K562 treated with DMSO at 1 percent for 48 hours (cell line): Measurements from ENCODE around the gene SSC4D. TPM values are rescaled to one million over a fixed set of nuclear protein-coding genes. Genes with fewer than 3 reads are reported as not detected.

Experiments
- total RNA-seq: library from RNA; unstranded; fragments of 300-600 nt; gene quantifications from 2 replicates; pipeline ENCODE4 v1.2.3, GENCODE V29; 2022; ENCODE audit warnings: low replicate concordance; ENCODE audit errors: extremely low read depth

The SSC4D gene
- not detected in 2 replicates for total RNA-seq

GRCh38 chr7:76409537-76409936 lies at the start of gene SSC4D:
SSC4D (minus strand) TSS chr7:76409697; CDS start chr7:76404439, 5,258 bp downstream.

GRCh38 chr7:76424413-76425111 lies 15.1 kb upstream of the SSC4D start, which contains the start of gene ZP3:
ZP3 (plus strand) TSS chr7:76424950; CDS start chr7:76424965, 15 bp downstream.

GRCh38 chr7:76358481-76359110 lies 50.9 kb downstream of the SSC4D start, which contains the start of gene YWHAG:
YWHAG (minus strand) TSS chr7:76358991; CDS start chr7:76358808, 183 bp downstream.

Other genes with a start within 250 kb of the SSC4D start
- gene SRRM3, start 207.8 kb downstream of the SSC4D start, total RNA-seq = not detected in 2 replicates
- gene HSPB1, start 107.0 kb downstream of the SSC4D start, total RNA-seq = 595 TPM in 1 of 2 replicates, not detected in the other
- 130 TPM in 1 of 2 replicates, not detected in the other for gene YWHAG, start 50.7 kb downstream of the SSC4D start, total RNA-seq
- gene ZP3, start 15.3 kb upstream of the SSC4D start, total RNA-seq = not detected in 2 replicates
- gene DTX2, start 52.0 kb upstream of the SSC4D start, total RNA-seq = not detected in 2 replicates
- gene UPK3B, start 100.9 kb upstream of the SSC4D start, total RNA-seq = not detected in 2 replicates
- not detected in 2 replicates for gene SPDYE16, start 133.6 kb upstream of the SSC4D start, total RNA-seq
- gene POMZP3, start 217.6 kb upstream of the SSC4D start, total RNA-seq = not detected in 2 replicates